ENCODE results near the gene SCCPDH. TPM values are rescaled to one million over a fixed set of nuclear protein-coding genes. Genes with fewer than 3 reads are reported as not detected.
A peak's percentile ranks its signal among the peaks of the same experiment; 100 is the strongest.

Gene SCCPDH
- total and polyA plus RNA-seq, 9 of the 15 experiments (the other 6 are each of a cell fraction or from before 2014, with no cell fraction given) = 7.0 to 61.9 (median 38.3) TPM

DNA sequence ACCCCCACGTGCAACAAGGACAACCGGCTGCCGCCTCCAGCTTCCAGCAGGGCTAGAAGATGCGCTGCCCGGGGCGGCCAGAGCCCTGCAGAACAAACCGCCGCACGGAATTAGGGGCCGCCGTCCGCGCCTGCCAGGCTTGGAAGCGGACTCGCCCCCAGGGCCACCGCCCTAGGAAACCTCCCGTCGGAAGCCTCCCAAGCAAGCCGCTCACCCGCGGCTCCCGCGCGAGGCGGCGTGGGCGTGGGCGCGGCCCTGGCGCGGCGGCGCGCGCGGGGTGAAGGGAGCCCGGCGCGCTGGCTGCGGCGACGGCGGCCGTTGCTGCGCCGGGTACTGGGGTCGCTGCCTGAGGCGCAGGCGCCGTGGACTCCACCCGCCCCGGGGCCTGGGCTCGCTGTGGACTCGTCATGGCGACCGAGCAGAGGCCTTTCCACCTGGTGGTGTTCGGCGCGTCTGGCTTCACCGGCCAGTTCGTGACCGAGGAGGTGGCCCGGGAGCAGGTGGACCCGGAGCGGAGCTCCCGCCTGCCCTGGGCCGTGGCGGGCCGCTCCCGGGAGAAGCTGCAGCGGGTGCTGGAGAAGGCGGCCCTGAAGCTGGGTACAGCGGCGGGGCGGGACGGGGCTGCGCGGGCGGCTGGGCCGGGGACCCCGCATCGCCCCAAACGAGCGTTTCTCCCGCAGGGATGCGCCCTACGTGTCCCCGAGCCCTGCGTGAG is at the start of gene SCCPDH (continued):
- TF ChIP-seq ZNF778 (CRISPR knock-in tag; IDR thresholded peaks at IDR 0.05) = no peak
- TF ChIP-seq ZNF695 (CRISPR knock-in tag; IDR thresholded peaks at IDR 0.05) = no peak
- no peak; the same call in 1 of the 2 replicates for TF ChIP-seq ETV5 (CRISPR knock-in tag; IDR thresholded peaks at IDR 0.05; ENCODE audit: low read depth)
- TF ChIP-seq ZNF263 (CRISPR knock-in tag; IDR thresholded peaks at IDR 0.05; ENCODE audit: borderline replicate concordance) = no peak
- no peak for TF ChIP-seq CHD4 (IDR thresholded peaks at IDR 0.05; ENCODE audit: insufficient read depth, insufficient replicate concordance, low read depth, low read length, poor library complexity, severe bottlenecking)
- TF ChIP-seq, protein P1, sequence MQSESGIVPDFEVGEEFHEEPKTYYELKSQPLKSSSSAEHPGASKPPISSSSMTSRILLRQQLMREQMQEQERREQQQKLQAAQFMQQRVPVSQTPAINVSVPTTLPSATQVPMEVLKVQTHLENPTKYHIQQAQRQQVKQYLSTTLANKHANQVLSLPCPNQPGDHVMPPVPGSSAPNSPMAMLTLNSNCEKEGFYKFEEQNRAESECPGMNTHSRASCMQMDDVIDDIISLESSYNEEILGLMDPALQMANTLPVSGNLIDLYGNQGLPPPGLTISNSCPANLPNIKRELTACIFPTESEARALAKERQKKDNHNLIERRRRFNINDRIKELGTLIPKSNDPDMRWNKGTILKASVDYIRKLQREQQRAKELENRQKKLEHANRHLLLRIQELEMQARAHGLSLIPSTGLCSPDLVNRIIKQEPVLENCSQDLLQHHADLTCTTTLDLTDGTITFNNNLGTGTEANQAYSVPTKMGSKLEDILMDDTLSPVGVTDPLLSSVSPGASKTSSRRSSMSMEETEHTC (IDR thresholded peaks at IDR 0.05) = no peak
- peak; percentile 3; the same call in 1 of the 2 replicates for TF ChIP-seq ATF7 (IDR thresholded peaks at IDR 0.05)
- no peak; the same call in none of the 2 replicates for TF ChIP-seq RB1 (IDR thresholded peaks at IDR 0.05; ENCODE audit: low read depth)
- TF ChIP-seq RBFOX2 (IDR thresholded peaks at IDR 0.05; ENCODE audit: low read depth, low read length) = peak; percentile 88
- TF ChIP-seq ZSCAN29 (IDR thresholded peaks at IDR 0.05) = no peak
- TF ChIP-seq, protein P2, sequence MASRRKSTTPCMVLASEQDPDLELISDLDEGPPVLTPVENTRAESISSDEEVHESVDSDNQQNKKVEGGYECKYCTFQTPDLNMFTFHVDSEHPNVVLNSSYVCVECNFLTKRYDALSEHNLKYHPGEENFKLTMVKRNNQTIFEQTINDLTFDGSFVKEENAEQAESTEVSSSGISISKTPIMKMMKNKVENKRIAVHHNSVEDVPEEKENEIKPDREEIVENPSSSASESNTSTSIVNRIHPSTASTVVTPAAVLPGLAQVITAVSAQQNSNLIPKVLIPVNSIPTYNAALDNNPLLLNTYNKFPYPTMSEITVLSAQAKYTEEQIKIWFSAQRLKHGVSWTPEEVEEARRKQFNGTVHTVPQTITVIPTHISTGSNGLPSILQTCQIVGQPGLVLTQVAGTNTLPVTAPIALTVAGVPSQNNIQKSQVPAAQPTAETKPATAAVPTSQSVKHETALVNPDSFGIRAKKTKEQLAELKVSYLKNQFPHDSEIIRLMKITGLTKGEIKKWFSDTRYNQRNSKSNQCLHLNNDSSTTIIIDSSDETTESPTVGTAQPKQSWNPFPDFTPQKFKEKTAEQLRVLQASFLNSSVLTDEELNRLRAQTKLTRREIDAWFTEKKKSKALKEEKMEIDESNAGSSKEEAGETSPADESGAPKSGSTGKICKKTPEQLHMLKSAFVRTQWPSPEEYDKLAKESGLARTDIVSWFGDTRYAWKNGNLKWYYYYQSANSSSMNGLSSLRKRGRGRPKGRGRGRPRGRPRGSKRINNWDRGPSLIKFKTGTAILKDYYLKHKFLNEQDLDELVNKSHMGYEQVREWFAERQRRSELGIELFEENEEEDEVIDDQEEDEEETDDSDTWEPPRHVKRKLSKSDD (conservative IDR thresholded peaks at IDR 0.05; ENCODE audit: low read length) = no peak
- peak; percentile 81 for TF ChIP-seq CCNT2 (IDR thresholded peaks at IDR 0.05; ENCODE audit: borderline replicate concordance, extremely low read depth, insufficient read length, low read depth, low read length)
- TF ChIP-seq SRSF9 (IDR thresholded peaks at IDR 0.05; ENCODE audit: borderline replicate concordance, low read depth, low read length) = no peak
- TF ChIP-seq, protein P3, sequence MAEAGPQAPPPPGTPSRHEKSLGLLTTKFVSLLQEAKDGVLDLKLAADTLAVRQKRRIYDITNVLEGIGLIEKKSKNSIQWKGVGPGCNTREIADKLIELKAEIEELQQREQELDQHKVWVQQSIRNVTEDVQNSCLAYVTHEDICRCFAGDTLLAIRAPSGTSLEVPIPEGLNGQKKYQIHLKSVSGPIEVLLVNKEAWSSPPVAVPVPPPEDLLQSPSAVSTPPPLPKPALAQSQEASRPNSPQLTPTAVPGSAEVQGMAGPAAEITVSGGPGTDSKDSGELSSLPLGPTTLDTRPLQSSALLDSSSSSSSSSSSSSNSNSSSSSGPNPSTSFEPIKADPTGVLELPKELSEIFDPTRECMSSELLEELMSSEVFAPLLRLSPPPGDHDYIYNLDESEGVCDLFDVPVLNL (CRISPR knock-in tag; IDR thresholded peaks at IDR 0.05; ENCODE audit: low read depth) = no peak
- peak; percentile 86 for TF ChIP-seq PCBP1 (IDR thresholded peaks at IDR 0.05; ENCODE audit: low read depth, low read length, poor library complexity, severe bottlenecking)
- TF ChIP-seq, protein P4, sequence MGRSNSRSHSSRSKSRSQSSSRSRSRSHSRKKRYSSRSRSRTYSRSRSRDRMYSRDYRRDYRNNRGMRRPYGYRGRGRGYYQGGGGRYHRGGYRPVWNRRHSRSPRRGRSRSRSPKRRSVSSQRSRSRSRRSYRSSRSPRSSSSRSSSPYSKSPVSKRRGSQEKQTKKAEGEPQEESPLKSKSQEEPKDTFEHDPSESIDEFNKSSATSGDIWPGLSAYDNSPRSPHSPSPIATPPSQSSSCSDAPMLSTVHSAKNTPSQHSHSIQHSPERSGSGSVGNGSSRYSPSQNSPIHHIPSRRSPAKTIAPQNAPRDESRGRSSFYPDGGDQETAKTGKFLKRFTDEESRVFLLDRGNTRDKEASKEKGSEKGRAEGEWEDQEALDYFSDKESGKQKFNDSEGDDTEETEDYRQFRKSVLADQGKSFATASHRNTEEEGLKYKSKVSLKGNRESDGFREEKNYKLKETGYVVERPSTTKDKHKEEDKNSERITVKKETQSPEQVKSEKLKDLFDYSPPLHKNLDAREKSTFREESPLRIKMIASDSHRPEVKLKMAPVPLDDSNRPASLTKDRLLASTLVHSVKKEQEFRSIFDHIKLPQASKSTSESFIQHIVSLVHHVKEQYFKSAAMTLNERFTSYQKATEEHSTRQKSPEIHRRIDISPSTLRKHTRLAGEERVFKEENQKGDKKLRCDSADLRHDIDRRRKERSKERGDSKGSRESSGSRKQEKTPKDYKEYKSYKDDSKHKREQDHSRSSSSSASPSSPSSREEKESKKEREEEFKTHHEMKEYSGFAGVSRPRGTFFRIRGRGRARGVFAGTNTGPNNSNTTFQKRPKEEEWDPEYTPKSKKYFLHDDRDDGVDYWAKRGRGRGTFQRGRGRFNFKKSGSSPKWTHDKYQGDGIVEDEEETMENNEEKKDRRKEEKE (IDR thresholded peaks at IDR 0.05; ENCODE audit: borderline replicate concordance in 1 of 2, control insufficient read depth in 1 of 2, low read depth in 2 of 2, low read length in 1 of 2) = no peak
